Loucy (cell line): ENCODE data around the gene LTBP1.
A peak's percentile ranks its signal among the peaks of the same experiment; 100 is the strongest.
"Not testable (repeated sequence)": the region's sequence is repeated elsewhere in the genome, so short reads cannot be mapped to it uniquely, and the experiment has no call there.

ENCODE experiments used
- H2AFZ ChIP-seq: fragments of 200-600 bp; sonication (generic); 2 replicates; pipeline ENCODE4 v1.6.0; 2016; ENCODE audit warnings: antibody characterized with exemption, mild to moderate bottlenecking, low read length, moderate library complexity
- H3F3A ChIP-seq: fragments of 200-600 bp; 2 replicates; pipeline ENCODE4 v1.6.0; 2016; ENCODE audit warnings: antibody characterized with exemption, low read depth, mild to moderate bottlenecking
- H3K27me3 ChIP-seq: fragments of 200-600 bp; sonication (generic); 2 replicates; pipeline ENCODE4 v1.6.1; 2014; ENCODE audit warnings: low read length, mild to moderate bottlenecking; ENCODE audit not compliant: insufficient read depth, poor library complexity, severe bottlenecking
- H3K36me3 ChIP-seq: fragments of 200-600 bp; sonication (generic); 2 replicates; pipeline ENCODE4 v1.6.1; 2016; ENCODE audit warnings: low read length; ENCODE audit not compliant: insufficient read depth
- H3K4me1 ChIP-seq: fragments of 200-600 bp; sonication (generic); 2 replicates; pipeline ENCODE4 v1.5.1; 2014; ENCODE audit warnings: low read length, mild to moderate bottlenecking; ENCODE audit not compliant: insufficient read depth, poor library complexity, severe bottlenecking
- H3K4me2 ChIP-seq: fragments of 200-600 bp; sonication (generic); 2 replicates; pipeline ENCODE4 v1.6.0; 2014; ENCODE audit warnings: antibody characterized with exemption, low read length, low read depth, mild to moderate bottlenecking; ENCODE audit not compliant: poor library complexity, severe bottlenecking
- H3K4me3 ChIP-seq: fragments of 200-600 bp; sonication (generic); 2 replicates; pipeline ENCODE4 v1.5.1; 2014; ENCODE audit warnings: low read length, mild to moderate bottlenecking, mixed read lengths; ENCODE audit not compliant: poor library complexity, severe bottlenecking
- H3K79me2 ChIP-seq: fragments of 200-600 bp; sonication (generic); 2 replicates; pipeline ENCODE4 v1.6.1; 2014; ENCODE audit warnings: low read length; ENCODE audit not compliant: insufficient read depth
- H3K9ac ChIP-seq: fragments of 200-600 bp; sonication (generic); 2 replicates; pipeline ENCODE4 v1.6.0; 2014; ENCODE audit warnings: mild to moderate bottlenecking, low read depth, low read length, moderate library complexity; ENCODE audit not compliant: poor library complexity, severe bottlenecking
- H3K9me2 ChIP-seq: fragments of 200-600 bp; sonication (generic); replicated peaks from 2 replicates; pipeline ENCODE4 v1.6.1; 2016; ENCODE audit warnings: low read depth, low read length, mixed read lengths
- H3K9me3 ChIP-seq: fragments of 200-600 bp; sonication (generic); 2 replicates; pipeline ENCODE4 v1.6.1; 2014; ENCODE audit warnings: mild to moderate bottlenecking, antibody characterized with exemption, low read length, low read depth; ENCODE audit not compliant: insufficient read depth
- H4K20me1 ChIP-seq: fragments of 200-600 bp; sonication (generic); 2 replicates; pipeline ENCODE4 v1.6.0; 2014; ENCODE audit warnings: antibody characterized with exemption, low read length, mild to moderate bottlenecking; ENCODE audit not compliant: insufficient read depth, poor library complexity, severe bottlenecking
- EZH2phosphoT487 ChIP-seq: fragments of 200-600 bp; IDR thresholded peaks from 2 replicates; pipeline ENCODE4 v1.6.1; 2018; ENCODE audit warnings: antibody characterized with exemption, mild to moderate bottlenecking, moderate library complexity, borderline replicate concordance
- TF ChIP-seq, protein P1 (sequence below): fragments of 200-600 bp; sonication (generic); conservative IDR thresholded peaks from 2 replicates; pipeline ENCODE4 v1.5.1; 2014; ENCODE audit warnings: mild to moderate bottlenecking, antibody characterized with exemption, low read length

Gene LTBP1

DNA sequence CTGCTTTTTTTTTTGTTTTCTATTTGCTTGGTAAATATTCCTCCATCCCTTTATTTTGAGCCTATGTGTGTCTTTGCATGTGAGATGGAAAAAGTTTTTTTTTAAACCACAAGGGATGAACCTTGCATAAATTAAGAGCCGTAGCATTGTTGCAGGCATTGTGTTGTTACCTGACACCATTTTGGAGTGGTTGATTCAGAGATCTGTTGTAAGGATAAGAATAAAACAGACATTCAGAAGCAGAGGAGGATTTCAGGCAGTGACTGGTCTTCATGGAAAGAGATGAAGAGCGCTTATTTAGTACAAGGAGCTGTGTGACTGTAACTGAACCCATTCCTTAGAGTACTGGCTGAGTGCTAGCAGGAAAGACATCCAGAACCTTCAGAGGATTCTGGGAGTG is 101.2 kb downstream of the LTBP1 start:
- no peaks in the 10 kb centered on the region for H3K79me2 ChIP-seq
- no peaks in the 10 kb centered on the region for H3K9me2 ChIP-seq
- no peaks in the 10 kb centered on the region for H3K9me3 ChIP-seq
- H3F3A ChIP-seq = no peaks in the 10 kb centered on the region
- TF ChIP-seq EZH2phosphoT487 = no peak
- TF ChIP-seq, protein P1, sequence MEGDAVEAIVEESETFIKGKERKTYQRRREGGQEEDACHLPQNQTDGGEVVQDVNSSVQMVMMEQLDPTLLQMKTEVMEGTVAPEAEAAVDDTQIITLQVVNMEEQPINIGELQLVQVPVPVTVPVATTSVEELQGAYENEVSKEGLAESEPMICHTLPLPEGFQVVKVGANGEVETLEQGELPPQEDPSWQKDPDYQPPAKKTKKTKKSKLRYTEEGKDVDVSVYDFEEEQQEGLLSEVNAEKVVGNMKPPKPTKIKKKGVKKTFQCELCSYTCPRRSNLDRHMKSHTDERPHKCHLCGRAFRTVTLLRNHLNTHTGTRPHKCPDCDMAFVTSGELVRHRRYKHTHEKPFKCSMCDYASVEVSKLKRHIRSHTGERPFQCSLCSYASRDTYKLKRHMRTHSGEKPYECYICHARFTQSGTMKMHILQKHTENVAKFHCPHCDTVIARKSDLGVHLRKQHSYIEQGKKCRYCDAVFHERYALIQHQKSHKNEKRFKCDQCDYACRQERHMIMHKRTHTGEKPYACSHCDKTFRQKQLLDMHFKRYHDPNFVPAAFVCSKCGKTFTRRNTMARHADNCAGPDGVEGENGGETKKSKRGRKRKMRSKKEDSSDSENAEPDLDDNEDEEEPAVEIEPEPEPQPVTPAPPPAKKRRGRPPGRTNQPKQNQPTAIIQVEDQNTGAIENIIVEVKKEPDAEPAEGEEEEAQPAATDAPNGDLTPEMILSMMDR = no peak
- H4K20me1 ChIP-seq = no peaks in the 10 kb centered on the region
- no peak overlapping the region for H3K4me3 ChIP-seq
- no peak overlapping the region for H3K4me2 ChIP-seq
- H2AFZ ChIP-seq = peak overlapping the region; percentile 2; the same call in 1 of the 2 replicates
- H3K4me1 ChIP-seq = peaks cover 16% of the 10 kb centered on the region
- H3K36me3 ChIP-seq = no peaks in the 10 kb centered on the region
- H3K9ac ChIP-seq = no peak overlapping the region
- no peaks in the 10 kb centered on the region for H3K27me3 ChIP-seq

GRCh38 chr2:33051586-33052360 is 105.0 kb downstream of the LTBP1 start:
- no peaks in the 10 kb centered on the region for H3K9me3 ChIP-seq
- no peaks in the 10 kb centered on the region for H3F3A ChIP-seq
- H3K9me2 ChIP-seq = no peaks in the 10 kb centered on the region
- H2AFZ ChIP-seq = no peak overlapping the region
- no peak overlapping the region for H3K4me3 ChIP-seq
- no peak for TF ChIP-seq EZH2phosphoT487
- TF ChIP-seq, protein P1 = no peak
- H3K79me2 ChIP-seq = no peaks in the 10 kb centered on the region
- H3K36me3 ChIP-seq = no peaks in the 10 kb centered on the region
- H4K20me1 ChIP-seq = no peaks in the 10 kb centered on the region
- no peak overlapping the region for H3K4me2 ChIP-seq
- peaks cover 16% of the 10 kb centered on the region for H3K4me1 ChIP-seq
- H3K9ac ChIP-seq = no peak overlapping the region
- H3K27me3 ChIP-seq = no peaks in the 10 kb centered on the region

DNA sequence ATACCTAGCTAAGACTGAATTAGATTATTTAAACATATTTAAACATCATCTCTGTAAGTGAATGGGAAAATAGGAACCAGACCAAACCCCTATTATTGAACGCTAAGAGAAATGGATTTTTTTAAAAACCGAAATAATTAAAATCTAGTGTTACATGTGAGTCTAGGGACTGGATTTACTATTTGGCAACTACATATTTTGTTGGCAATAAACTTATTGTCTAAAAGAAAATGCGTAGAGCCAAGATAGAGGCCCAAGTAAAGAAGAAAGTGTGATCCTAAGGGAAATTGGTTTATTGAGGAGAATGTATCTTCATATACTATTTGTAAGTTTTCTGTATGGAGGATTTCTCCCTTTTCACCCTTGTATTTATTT is 105.6 kb downstream of the LTBP1 start:
- no peak overlapping the region for H3K4me3 ChIP-seq
- H3K79me2 ChIP-seq = no peaks in the 10 kb centered on the region
- H3K9me2 ChIP-seq = no peaks in the 10 kb centered on the region
- H3K27me3 ChIP-seq = no peaks in the 10 kb centered on the region
- H3K4me2 ChIP-seq = no peak overlapping the region
- no peaks in the 10 kb centered on the region for H3K36me3 ChIP-seq
- no peaks in the 10 kb centered on the region for H4K20me1 ChIP-seq
- H3K9me3 ChIP-seq = no peaks in the 10 kb centered on the region
- no peak overlapping the region for H2AFZ ChIP-seq
- TF ChIP-seq EZH2phosphoT487 = no peak
- TF ChIP-seq, protein P1 = no peak
- H3K9ac ChIP-seq = no peak overlapping the region
- peaks cover 16% of the 10 kb centered on the region for H3K4me1 ChIP-seq
- no peaks in the 10 kb centered on the region for H3F3A ChIP-seq

GRCh38 chr2:33052795-33053194 is 106.0 kb downstream of the LTBP1 start:
- not testable (repeated sequence) for H3K9me3 ChIP-seq, H3K9ac ChIP-seq, H3K27me3 ChIP-seq, H3K4me2 ChIP-seq, H2AFZ ChIP-seq, H4K20me1 ChIP-seq, H3K36me3 ChIP-seq, H3K79me2 ChIP-seq, H3F3A ChIP-seq, H3K4me3 ChIP-seq, H3K9me2 ChIP-seq
- H3K4me1 ChIP-seq = peaks cover 16% of the 10 kb centered on the region
